Small intestine (tissue), 7 donors: ENCODE data around the gene FNDC3B. TPM values are rescaled to one million over a fixed set of nuclear protein-coding genes. Genes with fewer than 3 reads are reported as not detected.

ENCODE experiments used
- DNase-seq, 2 donors: peaks; one replicate each; pipeline versions ENCODE4 v3.0.0 to v3.0.0-alpha.2; 2013
- FAIRE-seq: peaks from 2 replicates; lab custom pipeline; 2012; peaks lifted over from hg19 to GRCh38; lab: Jason Lieb, UNC
- H3K27ac ChIP-seq, 3 donors: one replicate each; pipeline ENCODE4 v1.5.1; 2013; ENCODE audit warnings: low read length in 2 of 3, mild to moderate bottlenecking in 2 of 3, control low read depth in 1 of 3, inconsistent platforms in 1 of 3, low read depth in 1 of 3, moderate library complexity in 1 of 3
- H3K27me3 ChIP-seq, 3 donors: one replicate each; pipeline ENCODE4 v1.6.1; 2013; ENCODE audit warnings: low read length in 3 of 3, inconsistent platforms in 1 of 3; ENCODE audit not compliant: control insufficient read depth in 3 of 3, insufficient read depth in 3 of 3
- H3K36me3 ChIP-seq, 3 donors: one replicate each; pipeline ENCODE4 v1.6.1; 2013; ENCODE audit warnings: low read length in 3 of 3, inconsistent platforms in 1 of 3, low read depth in 1 of 3, mild to moderate bottlenecking in 1 of 3, moderate library complexity in 1 of 3; ENCODE audit not compliant: control insufficient read depth in 3 of 3, insufficient read depth in 2 of 3
- H3K4me1 ChIP-seq, 3 donors: one replicate each; pipeline ENCODE4 v1.6.1; 2013; ENCODE audit warnings: low read length in 2 of 3, inconsistent platforms in 1 of 3, low read depth in 1 of 3, mild to moderate bottlenecking in 1 of 3, moderate library complexity in 1 of 3; ENCODE audit not compliant: control insufficient read depth in 3 of 3, insufficient read depth in 2 of 3
- H3K4me3 ChIP-seq, 3 donors: one replicate each; pipeline ENCODE4 v1.5.1; 2013; ENCODE audit warnings: low read length in 3 of 3, control low read depth in 1 of 3, inconsistent platforms in 1 of 3, low read depth in 1 of 3, mild to moderate bottlenecking in 1 of 3, moderate library complexity in 1 of 3
- H3K9me3 ChIP-seq, 2 donors: one replicate each; pipeline ENCODE4 v1.6.1; 2013; ENCODE audit warnings: low read depth in 1 of 2, low read length in 1 of 2; ENCODE audit not compliant: control insufficient read depth in 2 of 2, insufficient read depth in 1 of 2
- WGBS, 3 donors: extraction: QIAGEN DNeasy Blood & Tissue Kit; methylation state at CpG; one replicate each; pipeline ENCODE4 v1.1.7; 2013; 5-methylcytosine and 5-hydroxymethylcytosine counted together
- polyA plus RNA-seq, 4 donors: library from polyadenylated mRNA; stranded (reverse) in 3 of 4; unstranded in 1 of 4; fragments of 200-250 nt in 3 of 4; fragments of 120-200 nt in 1 of 4; gene quantifications; one replicate each; pipeline versions ENCODE4 v1.2.1 to v1.2.3, GENCODE V29; 2013
- donor health status: healthy with polysubstance abuse.
- donor health status: control.
- donor health status: control.
- donor health status: Bipolar disorder and iron deficiency.
- donor health status: healthy.

The FNDC3B gene
- polyA plus RNA-seq, 4 donors: 6.0 to 24.7 (median 10.1) TPM

- no peak for FAIRE-seq
- Histone ChIP-seq H3K27ac (no peak overlapping the region), H3K4me3 (no peak overlapping the region), H3K4me1 (peaks cover 0 to 8% (median 0%) of the 10 kb centered on the region in 3 donors), H3K9me3 (no peaks in the 10 kb centered on the region), H3K27me3 (no peaks in the 10 kb centered on the region), H3K36me3 (peaks cover 2 to 4% (median 2%) of the 10 kb centered on the region in 3 donors)
- WGBS, 3 donors: 78 to 100% (median 89%) methylated on average over 1 of the region's 1 CpG
- DNase-seq: no peak
These were observed 120.0 kb downstream of the FNDC3B start for GRCh38 chr3:172159376-172159775.

- Histone ChIP-seq H3K4me3 (no peak overlapping the region), H3K36me3 (peaks cover 2 to 7% (median 2%) of the 10 kb centered on the region in 3 donors), H3K27me3 (no peaks in the 10 kb centered on the region), H3K9me3 (no peaks in the 10 kb centered on the region), H3K4me1 (peaks cover 0 to 8% (median 0%) of the 10 kb centered on the region in 3 donors), H3K27ac (peak overlapping the region in 1 of 3 donors; percentile 40)
- WGBS, 3 donors: 62 to 84% (median 65%) methylated on average over 4 of the region's 4 CpGs
- FAIRE-seq: no peak
- no peak for DNase-seq
These were observed 120.7 kb downstream of the FNDC3B start for GRCh38 chr3:172159962-172160538.

- peaks cover 0 to 2% (median 0%) of the 10 kb centered on the region in 3 donors for H3K4me1 ChIP-seq
- DNase-seq (no peak), FAIRE-seq (no peak)
- H3K27me3 ChIP-seq: no peaks in the 10 kb centered on the region
- H3K4me3 ChIP-seq: no peak overlapping the region
- H3K36me3 ChIP-seq: peaks cover 2 to 7% (median 2%) of the 10 kb centered on the region in 3 donors
- no peak overlapping the region for H3K27ac ChIP-seq
- no peaks in the 10 kb centered on the region for H3K9me3 ChIP-seq
- WGBS, 3 donors: 91 to 94% (median 94%) methylated on average over 4 of the region's 4 CpGs
These were observed 121.9 kb downstream of the FNDC3B start for GRCh38 chr3:172161133-172161789.

- Histone ChIP-seq H3K27me3 (no peaks in the 10 kb centered on the region), H3K4me1 (peaks cover 0 to 2% (median 0%) of the 10 kb centered on the region in 3 donors), H3K4me3 (no peak overlapping the region), H3K36me3 (peaks cover 2 to 7% (median 2%) of the 10 kb centered on the region in 3 donors), H3K27ac (no peak overlapping the region), H3K9me3 (no peaks in the 10 kb centered on the region)
- DNase-seq (no peak), FAIRE-seq (no peak)
- WGBS, 3 donors: 97 to 100% (median 99%) methylated on average over 9 of the region's 9 CpGs
These were observed 122.6 kb downstream of the FNDC3B start for GRCh38 chr3:172161959-172162358.

- 92 to 95% (median 94%) methylated on average over 3 of the region's 3 CpGs for WGBS, 3 donors
- H3K36me3 ChIP-seq: peaks cover 2 to 10% (median 2%) of the 10 kb centered on the region in 3 donors
- no peaks in the 10 kb centered on the region for H3K9me3 ChIP-seq
- FAIRE-seq: no peak
- H3K4me3 ChIP-seq: no peak overlapping the region
- H3K27me3 ChIP-seq: no peaks in the 10 kb centered on the region
- H3K27ac ChIP-seq: no peak overlapping the region
- H3K4me1 ChIP-seq: peaks cover 0 to 5% (median 0%) of the 10 kb centered on the region in 3 donors
- DNase-seq: no peak
These were observed 123.9 kb downstream of the FNDC3B start for GRCh38 chr3:172163320-172163719.

GRCh38 chr3:172164620-172165362 is 125.4 kb downstream of the FNDC3B start:
- Histone ChIP-seq H3K4me1 (peaks cover 0 to 5% (median 2%) of the 10 kb centered on the region in 3 donors), H3K27ac (no peak overlapping the region), H3K9me3 (no peaks in the 10 kb centered on the region), H3K27me3 (no peaks in the 10 kb centered on the region), H3K36me3 (peaks cover 2 to 12% (median 2%) of the 10 kb centered on the region in 3 donors), H3K4me3 (no peak overlapping the region)
- FAIRE-seq: no peak
- 91 to 97% (median 96%) methylated on average over 6 of the region's 6 CpGs for WGBS, 3 donors
- DNase-seq: no peak

- WGBS, 3 donors: 94 to 96% (median 94%) methylated on average over 6 of the region's 6 CpGs
- H3K4me1 ChIP-seq: peaks cover 0 to 3% (median 2%) of the 10 kb centered on the region in 3 donors
- no peak for DNase-seq
- peaks cover 0 to 8% (median 2%) of the 10 kb centered on the region in 3 donors for H3K36me3 ChIP-seq
- H3K9me3 ChIP-seq: no peaks in the 10 kb centered on the region
- H3K27ac ChIP-seq: no peak overlapping the region
- H3K27me3 ChIP-seq: no peaks in the 10 kb centered on the region
- FAIRE-seq: no peak
- H3K4me3 ChIP-seq: no peak overlapping the region
These were observed 126.9 kb downstream of the FNDC3B start for GRCh38 chr3:172166261-172166660.

- H3K4me3 ChIP-seq: no peak overlapping the region
- no peak overlapping the region for H3K27ac ChIP-seq
- 92 to 95% (median 94%) methylated on average over 9 of the region's 9 CpGs for WGBS, 3 donors
- DNase-seq: no peak
- H3K4me1 ChIP-seq: peaks cover 0 to 5% (median 2%) of the 10 kb centered on the region in 3 donors
- no peak for FAIRE-seq
- peaks cover 0 to 8% (median 2%) of the 10 kb centered on the region in 3 donors for H3K36me3 ChIP-seq
- H3K9me3 ChIP-seq: no peaks in the 10 kb centered on the region
- no peaks in the 10 kb centered on the region for H3K27me3 ChIP-seq
These were observed 127.5 kb downstream of the FNDC3B start for GRCh38 chr3:172166890-172167289.
